HepG2 (cell line): ENCODE data around the gene CDC14A. TPM values are rescaled to one million over a fixed set of nuclear protein-coding genes. Genes with fewer than 3 reads are reported as not detected.

ENCODE experiments used
- ARID4A ChIP-seq: sonication (generic); formaldehyde crosslinking; IDR thresholded peaks from 2 replicates; pipeline ENCODE4 v1.5.0; 2020; ENCODE audit warnings: mild to moderate bottlenecking, missing genetic modification reagents, borderline replicate concordance
- FLYWCH1 ChIP-seq: sonication (generic); formaldehyde crosslinking; IDR thresholded peaks from 2 replicates; pipeline ENCODE4 v1.8.1; 2023; ENCODE audit warnings: mild to moderate bottlenecking, missing genetic modification reagents
- HHEX ChIP-seq: IDR thresholded peaks from 2 replicates; pipeline ENCODE4 v1.6.1; 2016; ENCODE audit warnings: control low read depth
- KDM5A ChIP-seq: fragments of 200-600 bp; sonication (generic); IDR thresholded peaks from 2 replicates; pipeline ENCODE4 v1.7.0; 2018; ENCODE audit warnings: antibody characterized with exemption, mild to moderate bottlenecking, low read length, borderline replicate concordance
- MTA3 ChIP-seq: sonication (generic); formaldehyde crosslinking; IDR thresholded peaks from 2 replicates; pipeline ENCODE4 v1.4.0; 2020; ENCODE audit warnings: missing genetic modification reagents
- RORA ChIP-seq: sonication (generic); formaldehyde crosslinking; IDR thresholded peaks from 2 replicates; pipeline ENCODE4 v1.5.0; 2020; ENCODE audit warnings: mild to moderate bottlenecking, missing genetic modification reagents, moderate library complexity
- TCF7L2 ChIP-seq: IDR thresholded peaks from 2 replicates; pipeline ENCODE4 v1.6.1; 2011; ENCODE audit warnings: mild to moderate bottlenecking, low read depth, low read length, moderate library complexity
- TP53 ChIP-seq: sonication (generic); formaldehyde crosslinking; conservative IDR thresholded peaks from 2 replicates; pipeline ENCODE4 v1.4.0; 2020; ENCODE audit warnings: missing genetic modification reagents
- ZBTB2 ChIP-seq: sonication (generic); formaldehyde crosslinking; IDR thresholded peaks from 2 replicates; pipeline ENCODE4 v1.8.0; 2022; ENCODE audit warnings: low read depth, missing genetic modification reagents
- ZNF142 ChIP-seq: sonication (generic); formaldehyde crosslinking; IDR thresholded peaks from 2 replicates; pipeline ENCODE4 v1.4.0; 2020; ENCODE audit warnings: missing genetic modification reagents
- ZNF292 ChIP-seq: sonication (generic); formaldehyde crosslinking; IDR thresholded peaks from 2 replicates; pipeline ENCODE4 v1.8.1; 2022; ENCODE audit warnings: mild to moderate bottlenecking, low read depth, missing genetic modification reagents, borderline replicate concordance
- ZNF589 ChIP-seq: sonication (generic); formaldehyde crosslinking; conservative IDR thresholded peaks from 2 replicates; pipeline ENCODE4 v1.8.0; 2022; ENCODE audit warnings: mild to moderate bottlenecking, moderate library complexity, missing genetic modification reagents
- polyA plus RNA-seq, 8 experiments: library from polyadenylated mRNA; depleted of rRNA in 3 of 8; stranded (reverse) in 7 of 8; unstranded in 1 of 8; fragments of >200 nt; fragmentation: Illumina TruSeq in 4 of 8; extraction: Trizol in 4 of 8; gene quantifications; 2 replicates each; pipeline versions ENCODE4 v1.2.1 to v1.2.3, GENCODE V29; 2011 to 2016; ENCODE audit warnings: low read depth in 4 of 8, missing spikeins in 1 of 8, mixed read lengths in 1 of 8; ENCODE audit not compliant: insufficient read depth in 1 of 8
- total RNA-seq, 5 experiments: library from RNA; depleted of rRNA; stranded (reverse); fragments of >200 nt; fragmentation: Illumina TruSeq; extraction: Trizol; gene quantifications; 2 replicates each; pipeline ENCODE4 v1.2.3, GENCODE V29; 2016; ENCODE audit warnings: low read depth in 1 of 5
- TF ChIP-seq, protein P1 (sequence below): IDR thresholded peaks from 2 replicates; pipeline ENCODE4 v1.6.1; 2018; ENCODE audit warnings: missing genetic modification reagents

CDC14A gene
- total and polyA plus RNA-seq, 2 of the 13 experiments (the other 11 are each of a cell fraction or from before 2014, with no cell fraction given): 2.8 to 4.9 TPM

DNA sequence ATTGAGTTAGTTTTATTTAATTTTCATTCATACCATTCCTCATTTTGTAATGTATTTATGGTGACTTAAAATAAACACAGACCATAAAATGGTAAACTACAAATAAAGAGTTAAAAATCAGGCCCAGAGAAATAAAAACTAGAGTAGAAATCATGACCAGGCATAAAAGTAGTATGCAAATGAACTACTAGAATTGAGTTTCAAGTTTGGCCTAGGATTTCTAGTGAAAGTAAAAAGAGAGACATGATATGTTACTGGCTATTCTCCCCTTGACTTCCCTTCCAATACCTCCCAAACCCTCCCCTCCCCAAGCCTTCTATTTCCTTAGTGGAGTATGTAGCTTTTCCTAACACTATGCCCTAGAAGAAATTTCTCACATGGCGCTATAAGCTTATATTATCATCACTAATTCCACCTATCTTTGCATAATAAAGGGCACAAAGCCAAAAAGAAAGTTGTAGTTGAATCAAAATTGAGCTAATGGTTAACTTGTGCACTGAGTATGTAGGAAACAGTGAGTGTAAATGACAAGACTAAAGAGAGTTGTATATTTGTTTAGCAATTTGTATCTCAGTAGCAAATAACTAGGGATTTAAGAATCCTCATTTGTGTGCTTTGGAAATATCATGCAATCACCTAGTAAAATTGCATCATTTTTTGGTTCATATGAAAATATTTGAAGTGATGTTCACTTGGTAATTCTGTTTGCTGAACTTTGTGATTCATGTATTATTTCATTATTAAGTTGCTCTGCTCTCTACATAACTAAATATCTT lies 29.7 kb upstream of the CDC14A start (continued):
- TF ChIP-seq ZNF142 (no peak), RORA (CRISPR knock-in tag) (no peak), ZNF589 (CRISPR knock-in tag) (no peak), KDM5A (no peak), TP53 (CRISPR knock-in tag) (no peak), HHEX (CRISPR knock-in tag) (no peak), TCF7L2 (no peak), ZNF292 (CRISPR knock-in tag) (no peak), ARID4A (no peak), FLYWCH1 (CRISPR knock-in tag) (no peak), ZBTB2 (no peak), MTA3 (CRISPR knock-in tag) (no peak)
- TF ChIP-seq, protein P1, sequence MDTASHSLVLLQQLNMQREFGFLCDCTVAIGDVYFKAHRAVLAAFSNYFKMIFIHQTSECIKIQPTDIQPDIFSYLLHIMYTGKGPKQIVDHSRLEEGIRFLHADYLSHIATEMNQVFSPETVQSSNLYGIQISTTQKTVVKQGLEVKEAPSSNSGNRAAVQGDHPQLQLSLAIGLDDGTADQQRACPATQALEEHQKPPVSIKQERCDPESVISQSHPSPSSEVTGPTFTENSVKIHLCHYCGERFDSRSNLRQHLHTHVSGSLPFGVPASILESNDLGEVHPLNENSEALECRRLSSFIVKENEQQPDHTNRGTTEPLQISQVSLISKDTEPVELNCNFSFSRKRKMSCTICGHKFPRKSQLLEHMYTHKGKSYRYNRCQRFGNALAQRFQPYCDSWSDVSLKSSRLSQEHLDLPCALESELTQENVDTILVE: no peak
